A673 (cell line): ENCODE measurements around the gene PRIM1. TPM values are rescaled to one million over a fixed set of nuclear protein-coding genes. Genes with fewer than 3 reads are reported as not detected.
"Not testable (repeated sequence)": the region's sequence is repeated elsewhere in the genome, so short reads cannot be mapped to it uniquely, and the experiment has no call there.

Experiments used
- BruUV-seq: library from RNA; stranded (reverse); fragments of 400-500 nt; replicated peaks from 2 replicates; lab custom pipeline; 2021; lab: Mats Ljungman, UMichigan
- CTCF ChIA-PET: fragments of 300-600 bp; sonication (Branson Sonifier 250); formaldehyde crosslinking; loops from one replicate; lab custom pipeline; 2022; ENCODE audit warnings: antibody characterized with exemption; lab: Charles Lee
- POLR2A ChIA-PET: fragments of 300-600 bp; sonication (Branson Sonifier 250); formaldehyde crosslinking; loops from one replicate; lab custom pipeline; 2022; ENCODE audit warnings: antibody characterized with exemption; ENCODE audit not compliant: low non-redundant PET; lab: Charles Lee
- DNase-seq: peaks from one replicate; pipeline ENCODE4 v3.0.0-alpha.2; 2015; ENCODE audit warnings: low spot score
- H3K27ac ChIP-seq: fragments of 200-600 bp; sonication (generic); 2 replicates; pipeline ENCODE4 v1.5.1; 2016; ENCODE audit warnings: mixed run types, low read depth, mild to moderate bottlenecking, mixed read lengths, antibody characterized with exemption, low read length; ENCODE audit not compliant: poor library complexity, severe bottlenecking
- H3K27me3 ChIP-seq: fragments of 200-600 bp; sonication (generic); replicated peaks from 2 replicates; pipeline ENCODE4 v1.6.1; 2017; ENCODE audit warnings: mixed run types, low read depth, mild to moderate bottlenecking, mixed read lengths, antibody characterized with exemption, low read length; ENCODE audit not compliant: insufficient read depth, poor library complexity
- H3K36me3 ChIP-seq: fragments of 200-600 bp; sonication (generic); 2 replicates; pipeline ENCODE4 v1.6.1; 2016; ENCODE audit warnings: mixed run types, mild to moderate bottlenecking, mixed read lengths, antibody characterized with exemption, low read length; ENCODE audit not compliant: insufficient read depth, poor library complexity, severe bottlenecking
- H3K4me1 ChIP-seq: fragments of 200-600 bp; sonication (generic); 2 replicates; pipeline ENCODE4 v1.6.1; 2017; ENCODE audit warnings: mixed run types, mild to moderate bottlenecking, mixed read lengths, antibody characterized with exemption, low read length; ENCODE audit not compliant: insufficient read depth, poor library complexity, severe bottlenecking
- H3K4me3 ChIP-seq: fragments of 200-600 bp; sonication (generic); 2 replicates; pipeline ENCODE4 v1.5.1; 2016; ENCODE audit warnings: low read depth, mixed run types, mild to moderate bottlenecking, mixed read lengths, low read length; ENCODE audit not compliant: poor library complexity, severe bottlenecking
- H3K9me3 ChIP-seq: fragments of 200-600 bp; sonication (generic); 2 replicates; pipeline ENCODE4 v1.6.1; 2016; ENCODE audit warnings: mixed run types, low read depth, mild to moderate bottlenecking, mixed read lengths, antibody characterized with exemption, low read length; ENCODE audit not compliant: poor library complexity, severe bottlenecking
- CTCF ChIP-seq: fragments of 300-800, 200-600 bp; sonication (generic); conservative IDR thresholded peaks from 2 replicates; pipeline ENCODE4 v1.5.1; 2017; ENCODE audit warnings: low read depth, mild to moderate bottlenecking, antibody characterized with exemption, low read length, moderate library complexity, mixed read lengths
- EZH2 ChIP-seq: fragments of 200-600 bp; sonication (generic); IDR thresholded peaks from 2 replicates; pipeline ENCODE4 v1.6.1; 2017; ENCODE audit warnings: borderline replicate concordance, low read depth, mild to moderate bottlenecking, mixed read lengths, antibody characterized with exemption, low read length; ENCODE audit not compliant: poor library complexity, severe bottlenecking
- intact Hi-C: fragments of 100-400 bp; cut with micrococcal nuclease; formaldehyde crosslinking; loops from one replicate; pipeline ENCODE4 v1.10.0; 2022; ENCODE audit not compliant: unreplicated experiment
- total RNA-seq: library from RNA; stranded (reverse); gene quantifications from 2 replicates; pipeline ENCODE4 v1.2.3, GENCODE V29; 2021

PRIM1 gene
- total RNA-seq, 1 experiment from 2014 or later: 51.9 TPM

DNA sequence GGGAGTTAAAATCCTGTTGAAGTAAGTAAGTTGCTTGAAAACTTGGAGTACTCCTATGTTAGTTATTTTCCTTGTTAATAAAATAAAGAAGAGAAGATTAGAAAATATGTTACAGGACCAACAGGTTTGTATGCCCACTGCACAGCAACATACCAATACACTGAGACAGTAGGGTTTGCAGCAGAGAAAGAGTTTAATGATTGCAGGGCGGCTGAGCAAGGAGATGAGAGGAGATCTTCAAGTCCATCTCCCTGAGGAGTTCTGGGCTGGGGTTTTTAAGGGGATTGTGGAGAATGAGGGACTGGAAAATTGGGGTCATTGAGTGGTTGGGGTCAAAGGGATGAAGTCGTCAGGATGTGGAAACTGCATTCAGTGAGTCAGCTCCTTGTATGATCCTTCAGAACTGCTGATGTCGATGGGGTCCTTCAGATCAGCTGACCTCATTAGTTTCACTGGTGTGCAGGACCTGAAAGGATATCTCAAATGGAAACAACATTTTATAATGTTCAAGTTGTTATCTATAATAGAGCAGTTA lies 6.7 kb upstream of the PRIM1 start:
- Histone ChIP-seq H3K4me3 (no peak overlapping the region), H3K9me3 (peaks cover 4% of the 10 kb centered on the region), H3K4me1 (no peaks in the 10 kb centered on the region), H3K27ac (no peak overlapping the region), H3K36me3 (no peaks in the 10 kb centered on the region), H3K27me3 (no peaks in the 10 kb centered on the region)
- ChIA-PET CTCF (interaction anchor here (1.0 kb wide), 1 partner anchor 229 kb away, joined by 4 read pairs; no protein-coding TSS in a partner anchor), POLR2A (no interaction called here)
- no peak for DNase-seq
- no TSS peak for BruUV-seq
- TF ChIP-seq EZH2 (no peak), CTCF (no peak)
- intact Hi-C loops: loop anchor here (5.0 to 10.0 kb wide), 2 partner anchors 304 to 426 kb away; no protein-coding TSS in a partner anchor

DNA sequence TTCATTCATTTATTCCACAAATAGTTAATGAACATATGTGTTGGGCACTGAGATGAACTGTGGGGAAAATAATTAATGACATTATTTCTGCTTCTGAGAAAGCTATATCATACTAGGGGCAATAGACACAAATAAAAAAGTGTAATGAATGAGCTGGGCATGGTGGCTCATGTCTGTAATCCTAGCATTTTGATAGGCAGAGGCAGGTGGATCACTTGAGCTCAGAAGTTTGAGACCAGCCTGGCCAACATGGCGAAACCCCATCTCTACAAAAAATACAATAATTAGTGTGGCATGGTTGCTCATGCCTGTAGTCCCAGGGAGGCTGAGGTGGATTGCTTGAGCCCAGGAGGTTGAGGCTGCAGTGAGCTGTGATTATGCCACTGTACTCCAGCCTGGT lies 5.8 kb upstream of the PRIM1 start:
- intact Hi-C loops: loop anchor here (1.0 to 10.0 kb wide), 4 partner anchors 229 to 427 kb away; no protein-coding TSS in a partner anchor
- H3K36me3 ChIP-seq, BruUV-seq, H3K9me3 ChIP-seq, H3K27me3 ChIP-seq, DNase-seq, H3K27ac ChIP-seq, H3K4me3 ChIP-seq, H3K4me1 ChIP-seq: not testable (repeated sequence)
- POLR2A ChIA-PET: interaction anchor here (0.5 kb wide), 1 partner anchor 230 kb away, joined by 3 read pairs; no protein-coding TSS in a partner anchor
- CTCF ChIA-PET: interaction anchor here (0.6 to 1.5 kb wide), 3 partner anchors 230 to 354 kb away, joined by 3 to 16 read pairs (median 4); no protein-coding TSS in a partner anchor

DNA sequence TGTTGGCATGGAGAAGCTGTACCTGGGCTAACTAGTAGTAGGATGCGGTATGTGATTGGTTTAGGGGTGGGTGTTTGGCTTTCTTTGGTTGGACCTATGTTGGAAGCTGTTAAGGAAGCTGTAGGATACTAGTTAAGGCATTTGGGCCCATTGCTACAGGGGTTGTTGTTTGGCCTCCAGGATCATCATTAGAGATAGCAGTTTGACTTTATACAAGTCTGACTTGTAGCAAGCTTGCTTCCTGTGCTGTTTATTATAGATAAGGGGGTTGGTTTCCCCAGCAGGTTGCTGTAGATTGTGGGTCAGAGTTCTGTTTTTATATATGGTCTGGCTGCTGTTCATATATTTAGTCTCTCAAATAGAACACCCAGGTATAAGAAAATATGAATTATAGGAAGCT lies 1.4 kb upstream of the PRIM1 start:
- Histone ChIP-seq H3K27ac (no peak overlapping the region), H3K4me3 (no peak overlapping the region), H3K27me3 (no peaks in the 10 kb centered on the region), H3K36me3 (peaks cover 12% of the 10 kb centered on the region), H3K4me1 (peaks cover 14% of the 10 kb centered on the region), H3K9me3 (peaks cover 2% of the 10 kb centered on the region)
- POLR2A ChIA-PET: no interaction called here
- DNase-seq: no peak
- TF ChIP-seq CTCF (no peak), EZH2 (no peak)
- no TSS peak for BruUV-seq
- CTCF ChIA-PET: no interaction called here
- intact Hi-C loops: loop anchor here (10.0 kb wide), 1 partner anchor 431 kb away; no protein-coding TSS in a partner anchor

DNA sequence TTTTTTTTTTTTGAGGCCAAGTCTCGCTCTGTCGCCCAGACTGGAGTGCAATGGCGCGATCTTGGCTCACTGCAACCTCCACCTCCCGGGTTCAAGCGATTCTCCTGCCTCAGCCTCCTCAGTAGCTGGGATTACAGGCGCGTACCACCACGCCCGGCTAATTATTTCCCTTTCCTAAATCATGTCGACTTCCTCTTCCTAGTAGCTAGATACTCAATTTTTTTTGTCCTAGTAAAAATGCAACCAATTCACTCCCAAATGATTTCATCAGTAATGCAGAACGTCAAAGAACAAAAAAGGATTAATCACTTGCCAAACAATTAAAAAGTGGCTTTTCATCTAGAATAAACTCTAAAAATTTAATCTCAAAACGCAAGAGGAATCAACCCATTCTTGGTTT lies 1.5 kb downstream of the PRIM1 start:
- H3K9me3 ChIP-seq, CTCF ChIA-PET, BruUV-seq, H3K27me3 ChIP-seq, DNase-seq: not testable (repeated sequence)
- Histone ChIP-seq H3K4me3 (peak overlapping the region; percentile 86), H3K36me3 (peaks cover 31% of the 10 kb centered on the region), H3K27ac (peak overlapping the region; percentile 90), H3K4me1 (peaks cover 14% of the 10 kb centered on the region)
- intact Hi-C loops: loop anchor here (2.0 to 10.0 kb wide), 2 partner anchors 64 to 434 kb away; no protein-coding TSS in a partner anchor
- POLR2A ChIA-PET: interaction anchor here (0.6 kb wide), 1 partner anchor 245 kb away, joined by 3 read pairs; no protein-coding TSS in a partner anchor
